A549 treated with RU486 at 1 μM for 4 hours (cell line): ENCODE data around the gene ABCA12. TPM values are rescaled to one million over a fixed set of nuclear protein-coding genes. Genes with fewer than 3 reads are reported as not detected.

Experiments
- total RNA-seq: library from RNA; stranded (reverse); fragments of 200-300 nt; extraction: Qiagen RNA extraction; gene quantifications from 5 replicates; pipeline ENCODE4 v1.2.3, GENCODE V29; 2022; ENCODE audit warnings: low read depth

The ABCA12 gene
- total RNA-seq = 0.14 to 0.42 TPM (median 0.22 TPM) in 5 replicates

GRCh38 chr2:215138479-215138878, at the start of gene ABCA12:
Gene ABCA12, minus strand, starts transcription at chr2:215138626. Its CDS starts 418 bp downstream, at chr2:215138208.

Other genes starting within 250 kb of the ABCA12 start
- gene ATIC, start 173.4 kb upstream of the ABCA12 start, total RNA-seq = 207 to 234 TPM (median 213 TPM) in 5 replicates